HG03045 (cell line): ENCODE data around the gene DNAL4.

Experiments used
- ATAC-seq: cut with Tn5 transposase; IDR thresholded peaks from one replicate; pipeline ENCODE4 v1.9.1; 2021; ENCODE audit warnings: mild to moderate bottlenecking, moderate library complexity; ENCODE audit not compliant: unreplicated experiment

Gene DNAL4

GRCh38 chr22:38788021-38788816 lies 5.7 kb downstream of the DNAL4 start:
- no peak for ATAC-seq

- ATAC-seq = no peak
These were observed 7.3 kb downstream of the DNAL4 start for GRCh38 chr22:38786631-38787030.

GRCh38 chr22:38784856-38785255 lies 9.1 kb downstream of the DNAL4 start:
- no peak for ATAC-seq

DNA sequence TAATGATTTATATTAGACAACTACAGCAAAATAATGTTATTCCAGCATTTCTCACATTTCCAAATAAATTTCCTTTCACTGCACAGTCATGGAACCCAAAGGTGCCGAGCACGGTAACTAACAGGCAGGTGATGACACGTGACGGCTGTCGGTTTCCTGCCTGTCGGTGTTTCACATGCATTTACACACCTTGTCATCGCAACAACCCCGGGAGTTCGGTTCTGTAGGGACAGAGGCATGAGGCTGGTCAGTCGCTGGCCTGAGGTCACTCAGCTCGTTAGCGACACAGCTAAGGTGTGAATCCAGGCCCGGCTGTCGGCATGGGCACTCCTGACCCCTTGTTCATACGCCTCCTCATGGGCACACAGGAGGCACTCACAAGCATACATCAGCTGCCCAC lies 9.9 kb downstream of the DNAL4 start:
- no peak for ATAC-seq

DNA sequence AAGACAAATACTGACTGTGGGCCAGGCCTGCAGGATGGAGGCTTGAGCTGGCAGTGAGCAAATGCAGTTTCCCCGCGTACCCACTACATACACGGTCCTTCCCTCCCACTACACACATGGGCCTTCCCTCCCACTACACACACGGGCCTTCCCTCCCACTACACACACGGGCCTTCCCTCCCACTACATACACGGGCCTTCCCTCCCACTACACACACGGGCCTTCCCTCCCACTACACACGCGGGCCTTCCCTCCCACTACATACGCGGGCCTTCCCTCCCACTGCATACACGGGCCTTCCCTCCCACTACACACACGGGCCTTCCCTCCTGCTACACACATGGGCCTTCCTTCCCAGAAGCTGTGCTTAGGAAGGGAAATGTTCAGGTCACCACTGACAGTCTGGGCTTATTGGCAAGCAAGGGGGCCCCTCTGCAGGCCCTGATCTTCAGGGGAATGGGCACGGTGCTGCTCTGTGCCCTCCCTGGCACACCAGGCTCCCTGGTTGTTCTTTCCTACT lies 10.8 kb downstream of the DNAL4 start:
- ATAC-seq = no peak

- no peak for ATAC-seq
These were observed 11.4 kb downstream of the DNAL4 start for GRCh38 chr22:38782402-38783094.

DNA sequence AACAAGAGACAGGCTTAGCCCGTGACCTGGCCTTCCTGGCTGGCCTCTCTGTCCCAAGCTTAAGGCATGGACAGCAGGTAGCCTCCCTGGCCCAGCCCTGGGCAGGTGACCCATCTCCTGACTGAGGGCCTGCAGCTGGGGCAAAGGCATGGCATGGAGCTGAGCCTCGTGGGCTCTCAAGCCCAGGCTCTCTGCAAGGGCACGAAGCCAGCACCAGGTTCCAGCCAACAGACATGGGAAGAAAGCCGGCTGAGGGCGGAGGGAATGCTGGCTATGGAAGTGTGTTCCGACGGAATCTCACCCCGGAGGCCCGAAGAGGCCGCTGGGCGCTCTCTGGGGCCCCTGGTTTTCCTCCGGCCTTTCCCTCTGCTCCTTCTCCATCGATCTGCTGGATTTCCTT lies 12.9 kb downstream of the DNAL4 start:
- no peak for ATAC-seq

DNA sequence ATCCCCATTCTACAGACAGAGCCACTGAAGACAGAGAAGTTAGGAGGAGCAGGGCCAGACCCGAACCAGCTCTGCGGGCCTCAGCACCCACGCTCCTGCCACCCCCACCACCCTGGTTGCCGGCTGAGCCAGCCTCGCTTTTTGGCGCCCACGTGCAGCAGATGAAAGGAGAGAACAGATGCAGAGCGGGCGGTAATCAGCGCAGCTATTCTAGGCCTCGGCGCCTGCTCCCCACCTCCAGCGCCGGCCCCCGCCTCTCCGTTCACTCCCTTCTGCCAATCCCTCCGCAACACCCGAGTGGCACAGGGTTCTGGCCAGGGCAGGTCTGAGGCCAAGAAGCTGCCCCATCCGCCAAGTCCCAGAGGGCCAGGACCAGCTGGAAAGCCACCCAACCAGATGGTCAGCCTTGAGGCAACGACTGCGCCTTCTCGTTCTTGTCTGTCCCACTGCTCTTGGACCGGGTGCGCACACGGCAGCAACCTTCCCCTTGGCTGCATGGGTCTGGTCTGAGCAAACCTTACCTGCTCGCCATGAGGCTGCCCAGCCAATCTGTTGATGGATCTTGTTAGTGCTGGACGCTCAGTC lies 16.8 kb downstream of the DNAL4 start:
- ATAC-seq = no peak

GRCh38 chr22:38776086-38776485 lies 17.9 kb downstream of the DNAL4 start:
- no peak for ATAC-seq

GRCh38 chr22:38775656-38776055 lies 18.3 kb downstream of the DNAL4 start:
- ATAC-seq = no peak

DNA sequence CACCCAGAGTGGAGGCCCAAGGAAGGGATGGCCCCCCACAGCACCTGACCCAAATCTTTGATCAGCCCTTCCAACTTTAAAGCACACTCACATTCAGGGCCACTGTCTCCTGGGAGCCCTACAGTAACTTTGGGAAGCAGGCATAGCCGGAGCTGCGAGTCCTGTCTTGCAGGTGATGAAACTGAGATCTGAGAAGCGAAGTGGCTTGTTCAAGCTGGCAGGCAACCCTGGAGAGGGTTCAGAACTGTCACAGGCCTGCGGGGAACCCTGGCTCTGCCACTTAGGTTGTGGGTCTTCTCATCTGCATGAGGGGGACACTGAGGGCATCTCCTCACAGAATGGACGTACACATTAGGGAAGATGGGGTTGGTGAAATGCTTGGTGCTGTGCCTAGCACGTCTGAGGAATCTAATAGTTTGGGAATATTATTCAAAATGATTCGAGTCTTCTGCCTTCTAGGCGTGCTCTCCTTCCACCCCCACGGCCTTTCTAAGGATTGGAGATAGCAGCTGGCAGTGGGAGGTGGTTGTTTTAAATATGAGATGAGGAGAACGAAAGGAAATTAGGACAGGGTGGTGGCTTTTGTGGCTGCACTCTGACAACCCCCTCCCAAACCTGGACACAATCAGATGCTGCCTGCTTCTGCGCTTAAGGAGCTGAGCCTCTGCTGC lies 19.3 kb downstream of the DNAL4 start:
- no peak for ATAC-seq

DNA sequence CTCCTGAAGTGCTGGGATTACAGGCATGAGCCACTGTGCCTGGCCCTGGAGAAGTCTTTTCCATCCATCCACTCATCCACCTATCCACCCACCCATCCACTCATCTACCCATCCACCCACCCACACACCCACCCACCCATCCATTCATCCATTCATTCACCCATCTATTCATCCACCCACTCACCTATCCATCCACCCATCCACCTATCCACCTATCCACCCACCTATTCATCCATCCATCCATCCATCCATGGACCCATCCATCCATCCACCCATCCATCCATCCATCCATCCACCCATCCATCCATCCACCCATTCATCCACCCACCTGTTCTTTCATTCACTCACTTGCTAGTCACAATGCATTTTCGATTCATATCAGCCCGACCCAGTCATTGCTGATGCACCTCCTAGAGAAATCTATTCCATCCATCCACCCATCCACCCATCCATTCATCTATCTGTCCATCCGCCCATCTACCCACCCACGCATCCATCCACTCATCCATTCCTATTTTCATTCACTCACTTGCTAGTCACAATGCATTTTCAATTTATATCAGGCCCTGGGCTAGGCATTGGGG lies 20.5 kb downstream of the DNAL4 start:
- no peak for ATAC-seq

DNA sequence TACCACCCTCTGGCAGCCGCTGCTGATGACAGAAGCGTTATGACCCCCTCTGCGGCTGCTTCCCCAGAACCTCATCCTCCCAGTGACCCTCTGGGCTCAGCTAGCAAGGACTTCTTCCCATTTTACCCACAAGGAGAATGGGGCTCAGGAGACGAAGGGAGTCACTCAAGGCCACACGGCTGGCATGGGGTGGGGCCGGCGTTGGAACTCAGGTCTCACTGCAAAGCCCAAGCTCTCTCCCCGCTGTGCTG lies 21.4 kb downstream of the DNAL4 start:
- ATAC-seq = no peak

DNA sequence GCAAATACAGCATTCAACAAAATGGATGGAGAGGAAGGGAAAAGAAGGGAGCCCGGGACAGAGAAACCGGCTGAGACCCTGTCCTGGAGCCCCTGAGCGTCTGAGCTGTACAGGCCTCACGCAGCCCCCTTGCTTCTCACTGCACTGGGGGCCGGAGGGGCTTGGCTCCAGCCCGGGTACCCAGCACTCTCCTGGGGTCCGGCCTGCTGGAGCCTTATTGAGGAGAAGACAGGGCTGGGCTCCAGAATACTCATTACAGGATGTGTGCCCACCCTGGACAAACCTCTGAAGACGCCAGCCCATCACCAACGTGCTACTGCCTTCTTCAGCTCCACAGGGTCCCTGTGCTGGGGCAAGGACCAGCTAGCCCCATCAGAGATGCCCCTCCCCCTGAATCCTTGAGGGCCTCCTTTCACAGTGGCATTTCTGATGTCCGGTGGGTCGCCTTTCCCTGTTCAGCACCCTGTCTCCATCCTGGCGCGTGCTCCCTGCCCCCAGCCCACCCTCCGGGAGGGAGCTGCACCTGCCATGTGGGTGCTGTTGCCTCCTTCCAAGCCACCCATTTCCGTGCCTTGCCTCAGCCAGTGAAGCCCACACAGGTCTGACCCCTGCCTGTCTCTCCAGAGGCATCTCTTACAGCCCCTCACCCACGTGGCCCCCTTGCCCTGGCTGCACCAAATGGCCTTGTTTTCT lies 23.5 kb downstream of the DNAL4 start:
- ATAC-seq = no peak

GRCh38 chr22:38768036-38768435 lies 25.9 kb downstream of the DNAL4 start:
- ATAC-seq = no peak

GRCh38 chr22:38767313-38767712 lies 26.6 kb downstream of the DNAL4 start:
- ATAC-seq = no peak

- no peak for ATAC-seq
These were observed 27.7 kb downstream of the DNAL4 start for GRCh38 chr22:38766076-38766777.

- no peak for ATAC-seq
These were observed 31.4 kb downstream of the DNAL4 start for GRCh38 chr22:38762551-38762983.

- no peak for ATAC-seq
These were observed 32.5 kb downstream of the DNAL4 start for GRCh38 chr22:38761202-38762162.
